Keratinocyte (primary cell): ENCODE data around the gene SEC63. TPM values are rescaled to one million over a fixed set of nuclear protein-coding genes. Genes with fewer than 3 reads are reported as not detected.
"Not testable (repeated sequence)": the region's sequence is repeated elsewhere in the genome, so short reads cannot be mapped to it uniquely, and the experiment has no call there.

Experiments used
- DNase-seq: peaks from one replicate; pipeline ENCODE4 v3.0.0-alpha.2; 2011; ENCODE audit warnings: low read depth, missing footprints, low spot score
- FAIRE-seq: peaks from 2 replicates; lab custom pipeline; 2011; peaks lifted over from hg19 to GRCh38; lab: Jason Lieb, UNC
- H2AFZ ChIP-seq: 2 replicates; pipeline ENCODE4 v1.6.0; 2012; ENCODE audit warnings: low read length, control low read depth, inconsistent platforms; ENCODE audit not compliant: control insufficient read depth
- H3K27ac ChIP-seq: 2 replicates; pipeline ENCODE4 v1.5.1; 2011; ENCODE audit warnings: low read length; ENCODE audit not compliant: control insufficient read depth, insufficient read depth
- H3K27me3 ChIP-seq: 3 replicates; pipeline ENCODE4 v1.6.0; 2011; ENCODE audit warnings: low read length; ENCODE audit not compliant: control insufficient read depth, insufficient read depth; ENCODE audit errors: extremely low read depth
- H3K36me3 ChIP-seq, 2 experiments: 2 replicates in 1 of 2; 3 replicates in 1 of 2; pipeline ENCODE4 v1.5.1; 2011; ENCODE audit warnings: low read length in 2 of 2, mild to moderate bottlenecking in 1 of 2; ENCODE audit not compliant: control insufficient read depth in 2 of 2, insufficient read depth in 2 of 2; ENCODE audit errors: extremely low read depth in 1 of 2
- H3K4me1 ChIP-seq: 3 replicates; pipeline ENCODE4 v1.5.1; 2011; ENCODE audit warnings: low read length; ENCODE audit not compliant: control insufficient read depth, insufficient read depth; ENCODE audit errors: extremely low read depth
- H3K4me2 ChIP-seq: 3 replicates; pipeline ENCODE4 v1.6.0; 2011; ENCODE audit warnings: low read depth, low read length; ENCODE audit not compliant: control insufficient read depth, insufficient read depth; ENCODE audit errors: extremely low read depth
- H3K4me3 ChIP-seq, 3 experiments: fragments of 200-600 bp in 1 of 3; sonication (generic) in 1 of 3; 2 replicates in 2 of 3; 3 replicates in 1 of 3; pipeline ENCODE4 v1.5.1; 2011 to 2016; ENCODE audit warnings: low read length in 3 of 3, mild to moderate bottlenecking in 3 of 3, control low read depth in 2 of 3, inconsistent platforms in 1 of 3, low read depth in 1 of 3, mixed read lengths in 1 of 3, mixed run types in 1 of 3, moderate library complexity in 1 of 3; ENCODE audit not compliant: control insufficient read depth in 2 of 3, insufficient read depth in 2 of 3; ENCODE audit errors: extremely low read depth in 1 of 3
- H3K79me2 ChIP-seq: 2 replicates; pipeline ENCODE4 v1.6.0; 2012; ENCODE audit warnings: low read length; ENCODE audit not compliant: control insufficient read depth, insufficient read depth
- H3K9ac ChIP-seq: 3 replicates; pipeline ENCODE4 v1.6.0; 2011; ENCODE audit warnings: low read length; ENCODE audit not compliant: control insufficient read depth, insufficient read depth; ENCODE audit errors: extremely low read depth
- H3K9me1 ChIP-seq: 3 replicates; pipeline ENCODE4 v1.6.0; 2011; ENCODE audit warnings: low read length; ENCODE audit not compliant: control insufficient read depth, insufficient read depth; ENCODE audit errors: extremely low read depth
- H3K9me3 ChIP-seq: 2 replicates; pipeline ENCODE4 v1.5.1; 2012; ENCODE audit warnings: low read depth, low read length; ENCODE audit not compliant: control insufficient read depth
- H4K20me1 ChIP-seq: 3 replicates; pipeline ENCODE4 v1.6.0; 2011; ENCODE audit warnings: low read length; ENCODE audit not compliant: control insufficient read depth, insufficient read depth; ENCODE audit errors: extremely low read depth
- CTCF ChIP-seq, 3 experiments: IDR thresholded peaks in 1 of 3; conservative IDR thresholded peaks in 1 of 3; optimal IDR thresholded peaks in 1 of 3; 2 replicates in 2 of 3; 3 replicates in 1 of 3; pipeline versions ENCODE3 to v1.5.1; 2011; ENCODE audit warnings: low read length in 3 of 3, mild to moderate bottlenecking in 3 of 3, moderate library complexity in 2 of 3, control low read depth in 1 of 3, inconsistent platforms in 1 of 3; ENCODE audit not compliant: insufficient read depth in 2 of 3; ENCODE audit errors: extremely low read depth in 1 of 3
- EZH2 ChIP-seq: IDR thresholded peaks from one replicate; pipeline ENCODE4 v1.6.1; 2012; ENCODE audit warnings: inconsistent platforms, mild to moderate bottlenecking, low read length, moderate library complexity
- dilution Hi-C: fragments of 300-500 bp; cut with MboI; formaldehyde crosslinking; loops from one replicate; pipeline ENCODE4 v1.7.0; 2020; ENCODE audit warnings: low sequenced_read_pairs; ENCODE audit not compliant: extremely low pct_ligation_motif_present
- polyA plus RNA-seq, 5 experiments: library from polyadenylated mRNA; depleted of rRNA in 3 of 5; stranded (reverse) in 3 of 5; stranded (forward) in 1 of 5; unstranded in 1 of 5; fragments of >200 nt; gene quantifications; 1 replicate in 1 of 5; 2 replicates in 3 of 5; 3 replicates in 1 of 5; pipeline versions ENCODE4 v1.2.1 to v1.2.3, GENCODE V29; 2011 to 2012; ENCODE audit warnings: missing spikeins in 2 of 5, low read depth in 1 of 5, low replicate concordance in 1 of 5

The SEC63 gene
- polyA plus RNA-seq, 1 donor (not counting 4 experiments of a cell fraction or from before 2014, with no cell fraction given) = 91.4 TPM

GRCh38 chr6:107931894-107932293, 26.1 kb downstream of the SEC63 start:
- dilution Hi-C loops = no loop called here
- Histone ChIP-seq H2AFZ (no peak overlapping the region), H3K79me2 (peaks cover 70% of the 10 kb centered on the region), H3K9me1 (no peaks in the 10 kb centered on the region), H3K4me1 (no peaks in the 10 kb centered on the region), H3K9ac (no peak overlapping the region), H3K36me3 (no peaks in the 10 kb centered on the region), H3K27ac (no peak overlapping the region), H3K4me3 (no peak overlapping the region), H3K27me3 (no peaks in the 10 kb centered on the region), H3K9me3 (no peaks in the 10 kb centered on the region), H3K4me2 (no peak overlapping the region), H4K20me1 (peaks cover 5% of the 10 kb centered on the region)
- no peak for DNase-seq
- no peak for TF ChIP-seq EZH2
- TF ChIP-seq CTCF (optimal IDR thresholded peaks at IDR 0.05 in 1 of 3, IDR thresholded peaks at IDR 0.05 in 1 of 3, conservative IDR thresholded peaks at IDR 0.05 in 1 of 3; ENCODE audit: extremely low read depth in 1 of 3, insufficient read depth in 2 of 3, low read length in 3 of 3) = no peak
- FAIRE-seq = no peak

- DNase-seq (no peak), FAIRE-seq (no peak)
- no peaks in the 10 kb centered on the region for H3K9me3 ChIP-seq
- no peaks in the 10 kb centered on the region for H3K9me1 ChIP-seq
- H3K4me2 ChIP-seq = no peak overlapping the region
- no peaks in the 10 kb centered on the region for H3K4me1 ChIP-seq
- no peaks in the 10 kb centered on the region for H3K27me3 ChIP-seq
- H2AFZ ChIP-seq = no peak overlapping the region
- no peak for TF ChIP-seq CTCF (optimal IDR thresholded peaks at IDR 0.05 in 1 of 3, IDR thresholded peaks at IDR 0.05 in 1 of 3, conservative IDR thresholded peaks at IDR 0.05 in 1 of 3; ENCODE audit: extremely low read depth in 1 of 3, insufficient read depth in 2 of 3, low read length in 3 of 3)
- no peak for TF ChIP-seq EZH2
- no peak overlapping the region for H3K27ac ChIP-seq
- H4K20me1 ChIP-seq = peaks cover 5% of the 10 kb centered on the region
- no peak overlapping the region for H3K9ac ChIP-seq
- H3K79me2 ChIP-seq = peaks cover 74% of the 10 kb centered on the region
- H3K4me3 ChIP-seq = no peak overlapping the region
- peaks cover 0 to 3% of the 10 kb centered on the region in 2 experiments for H3K36me3 ChIP-seq
- dilution Hi-C loops = no loop called here
Observed at GRCh38 chr6:107928984-107929383, 29.0 kb downstream of the SEC63 start.

GRCh38 chr6:107926697-107927544, 31.1 kb downstream of the SEC63 start:
- H3K36me3 ChIP-seq, dilution Hi-C loops, H3K4me1 ChIP-seq, H2AFZ ChIP-seq, H3K9me3 ChIP-seq, H3K4me3 ChIP-seq, H3K27ac ChIP-seq, H3K4me2 ChIP-seq, FAIRE-seq, H4K20me1 ChIP-seq, DNase-seq, H3K27me3 ChIP-seq, H3K9ac ChIP-seq, H3K9me1 ChIP-seq: not testable (repeated sequence)
- peaks cover 60% of the 10 kb centered on the region for H3K79me2 ChIP-seq
